ENCODE data around the gene ABCB4. TPM values are rescaled to one million over a fixed set of nuclear protein-coding genes. Genes with fewer than 3 reads are reported as not detected.
"Not testable (repeated sequence)": the region's sequence is repeated elsewhere in the genome, so short reads cannot be mapped to it uniquely, and the experiment has no call there.

ABCB4 gene
- polyA plus RNA-seq, 1 experiment: 1.9 TPM

DNA sequence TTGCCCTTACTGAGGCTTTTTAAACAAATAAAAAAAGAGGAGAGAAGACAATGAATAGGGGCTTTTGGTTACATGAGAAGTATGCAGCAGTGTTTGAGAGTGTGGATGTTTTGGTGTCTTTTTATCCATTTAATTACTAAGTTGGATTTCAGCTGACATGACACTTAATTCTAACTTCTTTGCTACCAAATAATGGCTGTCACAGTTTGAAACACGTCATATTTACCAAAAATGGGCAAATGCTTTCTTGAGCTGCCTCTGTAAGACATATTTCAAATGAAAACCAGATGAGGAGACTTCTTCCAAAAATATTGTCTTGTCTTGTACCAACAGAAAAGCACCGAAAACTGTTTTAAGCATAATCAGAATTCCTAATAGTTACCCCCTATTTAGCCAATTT lies 4.0 kb downstream of the ABCB4 start:
- H3K27me3 ChIP-seq (ENCODE audit: control insufficient read depth, insufficient read depth, low read length): peaks cover 6% of the 10 kb centered on the region
- TF ChIP-seq, protein P1, sequence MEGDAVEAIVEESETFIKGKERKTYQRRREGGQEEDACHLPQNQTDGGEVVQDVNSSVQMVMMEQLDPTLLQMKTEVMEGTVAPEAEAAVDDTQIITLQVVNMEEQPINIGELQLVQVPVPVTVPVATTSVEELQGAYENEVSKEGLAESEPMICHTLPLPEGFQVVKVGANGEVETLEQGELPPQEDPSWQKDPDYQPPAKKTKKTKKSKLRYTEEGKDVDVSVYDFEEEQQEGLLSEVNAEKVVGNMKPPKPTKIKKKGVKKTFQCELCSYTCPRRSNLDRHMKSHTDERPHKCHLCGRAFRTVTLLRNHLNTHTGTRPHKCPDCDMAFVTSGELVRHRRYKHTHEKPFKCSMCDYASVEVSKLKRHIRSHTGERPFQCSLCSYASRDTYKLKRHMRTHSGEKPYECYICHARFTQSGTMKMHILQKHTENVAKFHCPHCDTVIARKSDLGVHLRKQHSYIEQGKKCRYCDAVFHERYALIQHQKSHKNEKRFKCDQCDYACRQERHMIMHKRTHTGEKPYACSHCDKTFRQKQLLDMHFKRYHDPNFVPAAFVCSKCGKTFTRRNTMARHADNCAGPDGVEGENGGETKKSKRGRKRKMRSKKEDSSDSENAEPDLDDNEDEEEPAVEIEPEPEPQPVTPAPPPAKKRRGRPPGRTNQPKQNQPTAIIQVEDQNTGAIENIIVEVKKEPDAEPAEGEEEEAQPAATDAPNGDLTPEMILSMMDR (IDR thresholded peaks at IDR 0.05; ENCODE audit: insufficient read depth, low read depth, low read length): no peak
- ChIA-PET POLR2A (no interaction called here), CTCF (no interaction called here)
- no peak overlapping the region for H3K4me3 ChIP-seq (ENCODE audit: low read depth, low read length)
- H3K36me3 ChIP-seq (ENCODE audit: control insufficient read depth, insufficient read depth, low read length): no peaks in the 10 kb centered on the region
- DNase-seq (ENCODE audit: low read depth): no peak

DNA sequence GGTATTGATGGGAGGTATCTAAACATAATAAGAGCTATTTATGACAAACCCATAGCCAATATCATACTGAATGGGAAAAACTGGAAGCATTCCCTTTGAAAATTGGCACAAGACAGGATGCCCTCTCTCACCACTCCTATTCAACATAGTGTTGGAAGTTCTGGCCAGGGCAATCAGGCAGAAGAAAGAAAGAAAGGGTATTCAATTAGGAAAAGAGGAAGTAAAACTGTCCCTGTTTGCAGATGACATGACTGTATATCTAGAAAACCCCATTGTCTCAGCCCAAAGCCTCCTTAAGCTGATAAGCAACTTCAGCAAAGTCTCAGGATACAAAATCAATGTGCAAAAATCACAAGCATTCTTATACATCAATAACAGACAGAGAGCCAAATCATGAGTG lies 6.3 kb downstream of the ABCB4 start:
- CTCF ChIA-PET; DNase-seq (ENCODE audit: low read depth); H3K36me3 ChIP-seq (ENCODE audit: control insufficient read depth, insufficient read depth, low read length); POLR2A ChIA-PET; H3K27me3 ChIP-seq (ENCODE audit: control insufficient read depth, insufficient read depth, low read length); H3K4me3 ChIP-seq (ENCODE audit: low read depth, low read length): not testable (repeated sequence)

DNA sequence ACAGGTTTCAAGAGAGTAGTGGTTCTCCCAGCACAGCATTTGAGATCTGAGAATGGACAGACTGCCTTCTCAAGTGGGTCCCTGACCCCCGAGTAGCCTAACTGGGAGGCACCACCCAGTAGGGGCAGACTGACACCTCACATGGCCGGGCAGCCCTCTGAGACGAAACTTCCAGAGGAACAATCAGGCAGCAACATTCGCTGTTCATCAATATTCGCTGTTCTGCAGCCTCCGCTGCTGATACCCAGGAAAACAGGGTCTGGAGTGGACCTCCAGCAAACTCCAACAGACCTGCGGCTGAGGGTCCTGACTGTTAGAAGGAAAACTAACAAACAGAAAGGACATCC lies 10.0 kb downstream of the ABCB4 start:
- H3K27me3 ChIP-seq (ENCODE audit: control insufficient read depth, insufficient read depth, low read length); CTCF ChIA-PET; POLR2A ChIA-PET; H3K4me3 ChIP-seq (ENCODE audit: low read depth, low read length); H3K36me3 ChIP-seq (ENCODE audit: control insufficient read depth, insufficient read depth, low read length); DNase-seq (ENCODE audit: low read depth): not testable (repeated sequence)

DNA sequence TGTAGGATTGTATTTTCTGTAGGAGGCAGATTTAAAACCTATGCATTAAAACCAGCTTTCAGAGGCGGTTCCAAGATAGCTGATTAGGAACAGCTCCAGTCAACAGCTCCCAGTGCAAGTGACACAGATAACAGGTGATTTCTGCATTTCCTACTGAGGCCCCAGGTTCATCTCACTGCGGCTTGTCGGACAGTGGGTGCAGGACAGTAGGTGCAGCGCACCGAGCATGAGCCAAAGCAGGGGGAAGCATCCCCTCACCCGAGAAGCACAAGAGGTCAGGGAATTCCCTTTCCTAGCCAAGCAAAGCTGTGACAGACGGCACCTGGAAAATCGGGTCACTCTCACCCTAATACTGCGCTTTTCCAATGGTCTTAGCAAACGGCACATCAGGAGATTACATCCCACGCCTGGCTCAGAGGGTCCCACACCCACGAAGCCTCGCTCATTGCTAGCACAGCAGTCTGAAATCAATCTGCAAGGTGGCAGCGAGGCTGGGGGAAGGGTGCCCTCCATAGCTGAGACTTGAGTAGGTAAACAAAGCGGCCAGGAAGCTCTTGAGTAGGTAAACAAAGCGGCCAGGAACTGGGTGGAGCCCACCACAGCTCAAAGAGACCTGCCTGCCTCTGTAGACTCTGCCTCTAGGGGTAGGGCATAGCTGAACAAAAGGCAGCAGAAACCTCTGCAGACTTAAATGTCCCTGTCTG lies 10.5 kb downstream of the ABCB4 start:
- CTCF ChIA-PET; H3K36me3 ChIP-seq (ENCODE audit: control insufficient read depth, insufficient read depth, low read length); POLR2A ChIA-PET; H3K27me3 ChIP-seq (ENCODE audit: control insufficient read depth, insufficient read depth, low read length); H3K4me3 ChIP-seq (ENCODE audit: low read depth, low read length); DNase-seq (ENCODE audit: low read depth): not testable (repeated sequence)

DNA sequence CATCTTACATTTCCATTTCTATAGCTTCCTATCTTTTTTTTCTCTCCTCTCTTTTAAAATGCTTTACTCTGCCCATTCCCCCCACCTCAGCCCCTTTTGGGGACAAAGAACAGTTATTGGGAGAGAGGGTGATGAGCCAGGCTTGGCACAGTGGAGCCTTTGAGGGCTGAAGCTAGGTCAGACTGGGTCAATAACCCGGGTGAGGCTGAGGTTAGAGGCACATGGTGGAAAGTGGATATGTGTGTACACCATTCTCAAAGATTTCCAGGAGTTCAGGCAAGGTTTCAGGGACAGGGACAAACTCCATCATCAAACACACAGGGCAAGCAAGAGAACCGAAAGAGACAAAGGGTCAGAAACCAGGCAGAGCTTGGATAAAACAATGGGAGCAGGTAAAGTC lies 11.5 kb downstream of the ABCB4 start:
- Histone ChIP-seq H3K4me3 (ENCODE audit: low read depth, low read length) (no peak overlapping the region), H3K27me3 (ENCODE audit: control insufficient read depth, insufficient read depth, low read length) (no peaks in the 10 kb centered on the region), H3K36me3 (ENCODE audit: control insufficient read depth, insufficient read depth, low read length) (no peaks in the 10 kb centered on the region)
- TF ChIP-seq, protein P1 (IDR thresholded peaks at IDR 0.05; ENCODE audit: insufficient read depth, low read depth, low read length): no peak
- POLR2A ChIA-PET: no interaction called here
- CTCF ChIA-PET: no interaction called here
- DNase-seq (ENCODE audit: low read depth): no peak

DNA sequence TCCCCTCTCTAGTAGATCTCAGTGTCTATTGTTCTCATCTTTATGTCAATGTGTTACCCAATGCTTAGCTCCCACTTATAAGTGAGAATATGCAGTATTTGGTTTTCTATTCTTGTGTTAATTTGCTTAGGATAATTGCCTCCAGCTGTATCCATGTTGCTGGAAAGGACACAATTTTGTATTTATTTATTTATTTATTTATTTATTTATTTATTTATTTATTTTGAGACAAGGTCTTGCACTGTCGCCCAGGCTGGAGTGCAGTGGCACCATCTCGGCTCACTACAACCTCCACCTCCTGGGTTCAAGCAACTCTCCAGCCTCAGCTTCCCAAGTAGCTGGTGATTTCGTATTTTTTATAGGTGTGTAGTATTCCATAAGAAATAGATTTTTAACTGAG lies 15.0 kb downstream of the ABCB4 start:
- POLR2A ChIA-PET; DNase-seq (ENCODE audit: low read depth); H3K4me3 ChIP-seq (ENCODE audit: low read depth, low read length); H3K36me3 ChIP-seq (ENCODE audit: control insufficient read depth, insufficient read depth, low read length); H3K27me3 ChIP-seq (ENCODE audit: control insufficient read depth, insufficient read depth, low read length): not testable (repeated sequence)
- CTCF ChIA-PET: interaction anchor here (0.7 kb wide), 1 partner anchor 95 kb away, joined by 3 read pairs; no protein-coding TSS in a partner anchor

DNA sequence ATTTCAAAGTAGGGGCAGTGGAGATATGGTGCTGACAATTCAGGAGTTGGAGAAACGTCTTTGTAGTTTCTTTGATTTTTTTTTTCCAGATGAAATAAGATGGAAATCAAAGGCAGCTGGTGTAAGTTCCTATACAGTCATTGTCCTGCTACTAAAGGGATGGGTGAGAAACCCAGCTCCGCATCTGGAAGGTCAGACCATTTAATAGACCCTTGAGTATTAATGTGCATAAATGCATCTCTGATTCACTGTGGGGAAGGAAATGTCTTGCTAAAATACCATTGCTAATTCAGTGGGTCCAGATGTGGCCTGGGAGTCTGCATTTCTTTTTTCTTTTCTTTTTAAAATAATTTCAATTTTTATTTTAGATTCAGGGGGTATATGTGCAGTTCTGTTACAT lies 15.5 kb downstream of the ABCB4 start:
- ChIA-PET POLR2A (no interaction called here), CTCF (interaction anchor here (0.7 kb wide), 1 partner anchor 95 kb away, joined by 3 read pairs; no protein-coding TSS in a partner anchor)
- no peak overlapping the region for H3K4me3 ChIP-seq (ENCODE audit: low read depth, low read length)
- TF ChIP-seq, protein P1 (IDR thresholded peaks at IDR 0.05; ENCODE audit: insufficient read depth, low read depth, low read length): no peak
- H3K36me3 ChIP-seq (ENCODE audit: control insufficient read depth, insufficient read depth, low read length): no peaks in the 10 kb centered on the region
- DNase-seq (ENCODE audit: low read depth): no peak
- H3K27me3 ChIP-seq (ENCODE audit: control insufficient read depth, insufficient read depth, low read length): no peaks in the 10 kb centered on the region
